COR-L47 (cell line): Measurements from ENCODE around the gene CYP3A4.
"Not testable (repeated sequence)": the region's sequence is repeated elsewhere in the genome, so short reads cannot be mapped to it uniquely, and the experiment has no call there.

Experiments used
- DNase-seq: peaks from one replicate; lab custom pipeline; 2025; lab: John Stamatoyannopoulos, UW

CYP3A4 gene

DNA sequence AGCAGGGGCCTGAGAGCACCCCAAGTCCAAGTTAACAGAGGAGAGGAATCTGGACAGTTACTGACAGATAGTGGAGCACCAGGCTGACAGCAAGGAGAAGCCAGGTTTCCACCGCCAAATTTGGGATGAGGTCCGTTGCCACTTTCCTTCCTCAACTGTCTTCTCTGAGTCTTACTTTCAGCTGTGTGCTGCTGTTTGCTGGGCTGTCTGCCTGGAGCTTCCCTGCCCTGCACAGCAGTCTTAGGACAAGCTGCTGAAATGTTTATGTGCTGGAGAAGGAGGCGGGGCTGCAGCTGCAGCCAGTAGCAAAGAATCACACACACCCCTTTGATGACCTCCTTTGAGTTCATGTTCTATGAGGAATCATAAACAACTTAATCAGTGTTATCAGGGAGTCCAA is 31.6 kb downstream of the CYP3A4 start:
- DNase-seq, result no peak

DNA sequence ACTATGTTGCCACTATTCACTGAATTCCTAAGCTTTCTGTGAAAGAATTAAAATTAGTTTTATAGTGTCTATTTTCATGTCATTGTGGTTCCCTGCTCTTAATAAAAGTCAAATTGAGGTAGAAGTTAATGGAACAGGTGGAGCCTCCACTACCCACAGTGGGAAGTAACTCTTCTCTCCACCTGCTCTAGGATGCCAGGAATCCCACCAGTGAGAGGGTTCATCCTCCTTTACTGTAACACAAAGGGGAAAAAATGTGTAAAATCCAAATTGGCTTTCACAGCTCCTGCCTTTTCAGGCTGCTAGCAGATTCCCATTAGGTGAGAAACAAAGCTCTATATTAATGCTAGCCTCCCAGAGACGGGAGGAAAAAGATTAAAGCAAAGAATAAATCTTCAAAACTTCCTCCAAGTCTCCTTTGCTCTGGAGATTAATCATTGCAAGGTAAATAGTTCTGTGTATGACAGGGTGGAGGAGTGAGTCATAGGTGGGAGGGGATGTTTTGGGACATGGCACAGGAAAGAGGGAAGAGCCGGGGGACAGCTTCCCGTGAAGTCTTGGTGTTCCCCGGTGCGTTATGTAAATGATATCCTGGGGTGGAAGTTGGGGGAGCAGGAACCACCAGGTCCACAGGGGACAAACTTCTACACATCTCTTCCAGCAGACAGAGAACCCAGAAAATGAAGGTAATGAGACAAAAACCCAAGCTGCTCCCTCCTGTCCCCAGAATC is 32.5 kb downstream of the CYP3A4 start:
- not testable (repeated sequence) for DNase-seq

DNA sequence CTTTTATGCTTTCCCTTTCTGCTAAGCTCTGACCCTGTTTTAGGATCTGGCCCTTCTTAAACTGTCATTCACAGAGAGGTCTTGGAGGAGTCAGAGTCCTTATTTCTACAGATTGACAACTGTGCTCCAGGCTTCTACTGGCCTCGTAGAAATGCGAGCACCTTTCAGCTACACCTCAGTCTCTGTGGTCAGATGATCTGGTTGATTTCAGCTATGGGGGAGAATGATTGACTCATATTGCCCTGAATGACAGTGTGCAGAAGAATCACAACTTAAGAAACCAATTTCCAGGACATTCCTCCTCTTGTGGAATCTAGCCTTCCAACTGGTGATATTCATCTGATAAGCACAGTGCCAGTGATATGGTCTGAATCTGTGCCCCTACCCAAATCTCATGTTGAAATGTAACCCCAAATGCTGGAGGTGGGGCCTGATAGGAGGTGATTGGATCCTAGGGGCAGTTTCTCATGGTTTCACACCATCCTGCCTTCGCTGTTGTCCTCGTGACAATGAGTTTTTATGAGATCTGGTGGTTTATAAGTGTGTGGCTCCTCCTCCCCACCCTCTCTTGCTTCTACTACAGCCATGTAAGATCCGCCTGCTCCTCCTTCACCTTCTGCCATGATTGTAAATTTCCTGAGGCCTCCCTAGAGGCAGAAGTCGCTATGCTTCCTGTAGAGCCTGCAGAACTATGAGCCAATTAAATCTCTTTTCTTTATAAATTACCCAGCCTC is 35.0 kb downstream of the CYP3A4 start:
- no peak for DNase-seq

DNA sequence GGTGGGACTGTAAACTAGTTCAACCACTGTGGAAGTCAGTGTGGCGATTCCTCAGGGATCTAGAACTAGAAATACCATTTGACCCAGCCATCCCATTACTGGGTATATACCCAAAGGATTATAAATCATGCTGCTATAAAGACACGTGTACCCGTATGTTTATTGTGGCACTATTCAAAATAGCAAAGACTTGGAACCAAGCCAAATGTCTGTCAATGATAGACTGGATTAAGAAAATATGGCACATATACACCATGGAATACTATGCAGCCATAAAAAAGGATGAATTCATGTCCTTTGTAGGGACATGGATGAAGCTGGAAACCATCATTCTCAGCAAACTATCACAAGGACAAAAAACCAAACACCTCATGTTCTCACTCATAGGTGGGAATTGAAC is 37.1 kb downstream of the CYP3A4 start:
- DNase-seq, result not testable (repeated sequence)

DNA sequence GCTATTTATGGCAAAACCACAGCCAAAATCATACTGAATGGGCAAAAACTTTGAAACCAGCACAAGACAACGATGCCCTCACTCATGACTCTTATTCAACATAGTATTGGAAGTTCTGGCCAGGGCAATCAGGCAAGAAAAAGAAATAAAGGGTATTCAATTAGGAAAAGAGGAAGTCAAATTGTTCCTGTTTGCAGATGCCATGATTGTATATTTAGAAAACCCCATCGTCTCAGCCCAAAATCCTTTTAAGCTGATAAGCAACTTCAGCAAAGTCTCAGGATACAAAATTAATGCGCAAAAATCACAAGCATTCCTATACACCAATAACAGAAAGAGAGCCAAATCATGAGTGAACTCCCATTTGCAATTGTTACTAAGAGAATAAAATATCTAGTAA is 38.6 kb downstream of the CYP3A4 start:
- not testable (repeated sequence) for DNase-seq

DNA sequence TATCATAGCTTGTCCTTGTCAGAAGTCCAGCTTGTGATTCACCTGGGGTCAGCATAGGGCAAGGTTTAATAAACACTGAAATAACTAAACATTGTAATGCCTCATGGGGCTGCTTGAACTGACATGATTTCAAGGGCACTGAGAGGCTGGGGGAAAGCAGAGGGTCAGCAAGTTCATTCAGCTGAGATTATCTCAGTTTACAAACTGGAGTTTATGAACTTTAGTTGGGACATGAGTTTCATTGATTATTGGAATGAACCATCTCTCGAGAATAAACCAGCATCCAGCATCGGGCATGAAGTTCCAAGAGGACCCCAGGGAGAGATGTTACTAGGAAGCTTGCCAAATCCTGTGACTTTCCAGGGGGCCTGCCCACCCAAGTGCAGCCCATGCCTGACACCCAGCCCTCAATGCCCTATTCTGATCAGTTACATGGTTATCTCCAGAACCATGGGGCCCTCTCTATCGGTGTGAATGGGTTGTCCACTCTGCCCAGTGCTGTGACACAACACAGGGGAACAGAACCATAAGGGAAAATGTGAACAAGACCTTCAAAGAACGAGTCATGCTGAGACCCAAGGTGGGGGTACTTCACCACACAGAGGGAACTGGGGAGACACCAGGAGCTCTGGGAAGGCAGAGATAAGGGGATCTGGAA is 41.1 kb downstream of the CYP3A4 start:
- DNase-seq, result no peak

DNA sequence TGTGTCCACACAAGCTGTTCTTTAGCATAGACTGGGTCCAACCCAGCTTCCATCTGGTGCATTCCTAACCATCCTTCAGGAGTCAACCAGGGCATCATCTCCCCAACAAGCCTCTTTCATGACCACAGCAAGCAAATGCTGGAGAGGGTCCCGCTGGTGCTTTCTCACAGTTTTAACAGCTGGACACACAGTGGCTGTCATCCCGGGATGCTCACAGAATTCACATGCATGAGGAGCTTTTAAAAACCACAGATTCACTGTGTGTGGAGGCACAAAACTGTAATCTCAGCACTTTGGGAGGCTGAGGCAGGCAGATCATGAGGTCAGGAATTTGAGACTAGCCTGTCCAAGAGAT is 42.6 kb downstream of the CYP3A4 start:
- DNase-seq, result no peak

DNA sequence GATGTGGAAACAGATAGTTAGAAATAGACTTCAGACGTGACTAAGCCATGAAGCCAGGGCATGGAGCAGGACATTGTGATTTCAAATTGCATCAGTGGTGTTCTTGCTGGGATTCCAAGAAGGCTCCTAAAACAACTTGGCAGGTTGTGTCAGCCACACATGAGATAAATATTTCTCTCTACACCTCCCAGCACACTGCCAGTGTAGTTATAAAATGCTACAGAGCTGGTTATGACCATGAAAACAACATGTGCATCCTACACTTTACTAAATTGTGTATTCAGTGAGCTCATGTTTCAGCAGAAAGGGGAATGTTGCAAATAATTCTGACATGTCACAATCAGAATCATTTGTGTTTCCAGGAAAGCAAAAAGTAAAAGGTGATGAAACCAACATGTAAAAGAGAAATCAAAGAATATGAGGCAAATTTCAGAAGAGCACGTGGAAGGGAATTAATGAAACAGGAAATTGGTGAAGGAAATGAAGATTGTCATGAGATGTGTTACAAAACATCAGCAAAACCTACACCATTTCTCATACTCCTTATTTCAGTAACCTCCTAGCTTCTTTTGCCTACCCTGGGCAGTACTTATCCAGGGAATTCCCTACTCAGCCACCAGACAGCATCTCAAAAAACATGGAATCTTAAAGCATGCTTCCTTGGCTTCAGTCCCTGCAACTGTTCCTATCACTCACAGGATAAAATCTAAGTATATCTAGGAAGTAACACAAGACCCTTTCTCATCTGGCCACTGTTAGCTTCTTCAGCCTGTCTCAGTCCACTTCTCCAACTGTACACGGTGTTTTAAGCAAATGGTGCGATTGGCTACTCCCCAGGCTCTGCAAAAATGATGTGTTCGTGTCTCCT is 43.2 kb downstream of the CYP3A4 start:
- DNase-seq, result no peak

DNA sequence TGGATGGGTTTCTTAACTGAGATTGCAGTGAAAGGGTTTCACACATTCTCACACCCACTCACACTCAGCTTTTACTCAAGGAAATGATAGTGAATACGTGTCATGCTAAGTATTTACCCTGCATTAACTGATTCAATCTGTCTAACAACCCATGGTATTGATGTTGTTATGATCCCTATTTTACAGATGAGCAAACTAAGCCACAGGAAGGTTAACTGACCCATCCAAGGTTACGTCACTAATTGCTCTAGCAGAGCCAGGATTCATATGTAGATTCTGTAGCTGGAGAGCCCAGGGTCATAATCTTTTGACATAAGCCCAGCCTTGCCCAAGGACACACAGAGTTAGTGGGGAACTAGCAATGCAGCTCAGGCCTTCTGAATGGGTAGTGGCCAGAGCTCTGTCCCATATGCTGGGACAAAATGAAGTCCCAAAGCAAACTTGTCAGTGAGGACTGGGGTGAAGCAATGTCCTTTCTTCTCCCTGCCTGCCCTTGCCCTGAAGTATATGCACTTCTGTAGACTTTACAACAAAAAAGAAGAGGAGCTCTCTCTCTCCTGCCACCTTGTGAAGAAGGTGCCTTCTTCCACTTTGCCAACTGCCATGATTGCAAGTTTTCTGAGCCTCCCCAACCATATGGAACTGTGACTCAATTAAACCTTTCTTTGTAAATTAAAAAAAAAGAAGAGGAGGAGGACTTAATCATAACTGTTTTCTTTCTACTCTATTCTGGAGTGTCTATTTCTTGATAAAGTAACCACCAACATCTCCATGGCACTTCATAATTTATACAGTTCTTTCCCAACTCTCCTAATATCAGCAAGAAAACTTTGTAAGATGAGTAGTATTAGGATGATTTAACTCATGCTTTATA is 44.0 kb downstream of the CYP3A4 start:
- no peak for DNase-seq

DNA sequence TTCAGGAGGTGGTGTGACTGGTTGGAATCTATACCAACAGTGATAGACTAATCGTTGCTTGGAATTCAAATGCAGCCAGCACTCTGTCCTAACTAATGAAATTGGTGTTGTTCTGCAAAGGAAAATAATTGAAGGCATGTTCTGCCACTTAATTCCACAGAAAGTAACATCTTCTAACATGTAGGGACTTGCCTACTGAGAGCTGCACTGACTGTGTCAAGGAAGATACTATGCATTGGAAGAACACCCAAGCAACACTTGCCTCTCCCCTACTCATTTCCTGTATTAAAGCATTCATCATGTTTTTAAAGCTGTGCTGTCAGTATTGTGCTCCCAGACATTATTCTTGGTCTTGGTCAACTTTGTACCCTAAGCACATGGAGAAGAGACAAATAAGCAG is 46.3 kb downstream of the CYP3A4 start:
- DNase-seq, result no peak

DNA sequence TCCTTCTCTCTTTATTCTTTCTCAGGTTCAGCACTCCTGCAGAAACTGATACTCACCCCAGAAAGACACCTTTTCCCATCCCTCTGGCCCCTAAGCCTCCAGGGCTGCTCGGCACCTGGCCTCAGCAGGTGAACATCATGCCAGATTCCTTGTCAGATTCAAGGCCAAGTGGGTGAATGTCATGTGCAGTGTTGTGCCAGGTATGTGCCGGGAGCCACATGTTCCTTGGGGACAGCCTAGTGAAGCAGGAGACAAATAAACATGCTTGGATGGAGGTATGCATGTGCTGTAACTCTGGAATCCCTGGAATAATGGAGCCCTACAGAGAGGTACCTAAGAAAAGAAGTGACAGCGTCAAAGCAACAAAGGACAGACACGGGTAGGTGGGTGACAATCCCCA is 47.3 kb downstream of the CYP3A4 start:
- not testable (repeated sequence) for DNase-seq

DNA sequence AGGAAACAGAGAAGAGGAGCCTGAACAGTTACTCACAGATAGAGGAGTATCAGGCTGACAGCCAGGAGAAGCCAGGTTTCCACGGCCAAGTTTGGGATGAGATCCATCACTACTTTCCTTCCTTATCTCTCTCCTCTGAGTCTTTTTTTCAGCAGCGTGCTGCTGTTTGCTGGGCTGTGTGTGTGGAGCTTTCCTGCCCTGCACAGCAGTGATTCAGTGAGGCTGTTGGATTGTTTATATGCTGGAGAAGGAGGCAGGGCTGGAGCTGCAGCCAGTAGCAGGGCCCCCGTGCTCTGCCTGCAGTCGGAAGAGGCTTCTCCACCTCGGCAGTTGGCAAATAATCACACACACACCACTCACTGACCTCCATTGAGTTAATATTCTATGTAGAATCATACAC is 49.0 kb downstream of the CYP3A4 start, which contains the start of gene CYP3A7:
Gene CYP3A7 (minus strand): TSS at position 210 of the 400 bp plus-strand sequence. CDS start 103 bp downstream, at position 107.
- no peak for DNase-seq

DNA sequence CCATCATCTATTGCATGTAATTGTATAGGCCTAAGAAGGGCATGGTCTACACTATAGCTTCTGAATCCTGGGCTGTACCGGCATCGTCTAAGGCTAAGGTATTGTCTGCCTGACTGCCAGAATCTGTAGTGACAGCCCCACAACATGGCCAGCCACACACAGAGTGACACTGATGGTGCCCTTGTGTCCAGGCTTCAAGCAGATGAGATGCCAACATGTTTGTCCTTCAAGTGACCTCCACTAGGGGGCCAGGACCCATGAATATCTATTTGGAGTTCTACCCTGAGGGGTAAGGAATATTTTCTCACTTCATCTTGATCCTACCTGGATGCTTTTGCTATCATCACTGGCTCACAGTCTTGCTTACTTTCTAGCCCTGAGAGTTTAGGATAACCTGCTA is 50.5 kb downstream of the CYP3A4 start:
- no peak for DNase-seq

DNA sequence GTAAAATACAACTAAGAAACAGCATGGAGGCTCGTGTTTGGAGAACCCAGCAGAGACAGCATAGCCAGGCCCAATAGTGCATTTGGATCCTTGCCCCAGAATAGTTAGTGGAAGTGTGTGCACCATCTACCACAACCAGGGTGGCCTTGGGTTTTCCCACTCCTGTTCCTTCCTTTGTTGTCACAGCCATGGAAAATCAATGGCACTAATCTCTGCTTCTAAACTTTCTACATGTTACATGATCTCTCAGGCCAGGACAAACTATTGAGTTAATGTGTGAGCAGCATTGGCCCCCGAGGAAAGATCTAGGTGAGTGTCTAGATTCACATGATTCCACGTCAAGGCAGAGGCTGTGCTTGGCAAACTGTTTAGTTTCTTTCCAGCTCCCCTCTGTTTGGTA is 51.0 kb downstream of the CYP3A4 start:
- no peak for DNase-seq

DNA sequence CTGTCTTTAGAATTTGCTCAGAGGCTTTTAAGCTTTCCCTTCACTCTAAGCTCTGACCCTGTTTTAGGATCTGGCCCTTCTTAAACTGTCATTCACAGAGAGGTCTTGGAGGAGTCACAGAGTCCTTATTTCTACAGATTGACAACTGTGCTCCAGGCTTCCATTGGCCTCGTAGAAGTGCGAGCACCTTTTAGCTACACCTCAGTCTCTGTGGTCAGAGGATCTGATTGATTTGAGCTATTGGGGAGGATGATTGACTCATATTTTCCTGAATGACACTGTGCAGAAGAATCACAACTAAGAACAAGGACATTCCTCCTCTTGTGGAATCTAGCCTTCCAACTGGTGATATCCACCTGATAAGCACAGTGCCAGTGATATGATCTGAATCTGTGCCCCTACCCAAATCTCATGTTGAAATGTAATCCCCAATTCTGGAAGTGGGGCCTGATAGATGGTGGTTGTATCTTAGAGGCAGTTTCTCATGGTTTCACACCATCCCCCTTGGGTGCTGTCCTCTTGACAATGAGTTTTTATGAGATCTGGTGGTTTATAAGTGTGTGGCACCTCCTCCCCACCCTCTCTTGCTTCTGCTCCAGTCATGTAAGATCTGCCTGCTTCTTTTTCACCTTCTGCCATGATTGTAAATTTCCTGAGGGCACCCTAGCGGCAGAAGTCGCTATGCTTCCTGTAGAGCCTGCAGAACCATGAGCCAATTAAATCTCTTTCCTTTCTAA is 52.2 kb downstream of the CYP3A4 start:
- DNase-seq, result no peak

DNA sequence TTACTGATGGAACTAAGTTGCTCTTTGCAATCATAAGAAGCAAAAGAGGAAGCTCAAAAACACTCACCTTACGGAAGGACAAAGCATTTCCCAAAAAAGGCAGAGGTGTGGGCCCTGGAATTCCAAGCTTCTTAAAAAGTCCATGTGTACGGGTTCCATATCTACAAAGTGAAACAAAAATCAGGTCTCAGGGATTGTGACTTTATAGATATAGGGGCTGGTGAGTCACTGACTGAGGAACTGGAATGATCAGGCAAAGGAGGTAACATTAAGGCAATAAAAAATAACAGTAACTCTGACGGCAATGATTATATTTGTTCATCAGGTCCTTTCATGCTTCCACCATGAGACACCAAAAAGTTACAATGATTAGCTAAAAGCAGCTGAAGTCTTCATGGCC is 53.0 kb downstream of the CYP3A4 start:
- DNase-seq, result no peak

DNA sequence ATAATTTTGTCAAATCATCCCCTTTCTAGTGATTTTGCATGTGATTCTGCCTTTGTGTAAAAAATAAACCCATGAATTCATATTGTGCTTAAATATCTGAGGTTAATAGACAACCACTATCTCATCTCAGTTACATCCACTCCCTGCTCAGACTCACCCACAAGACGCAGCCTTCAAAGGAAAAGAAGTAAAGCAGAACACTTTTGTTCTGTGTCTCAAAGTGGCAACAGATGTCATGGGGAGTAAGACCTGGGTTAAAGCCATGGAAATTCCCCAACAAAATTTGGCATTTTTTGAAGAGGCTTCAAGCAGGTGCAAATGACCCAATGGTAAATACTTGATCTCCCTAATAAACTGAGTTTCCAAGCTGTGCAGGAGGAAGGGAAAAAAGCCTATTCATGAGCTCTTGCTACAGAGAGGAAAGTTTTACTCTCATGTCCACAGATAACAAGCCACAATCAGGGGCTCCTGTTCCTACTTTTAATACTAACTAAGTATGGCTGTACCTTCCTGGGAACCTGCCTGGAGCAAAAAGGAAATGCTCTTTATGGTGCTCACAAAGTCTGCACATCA is 53.7 kb downstream of the CYP3A4 start:
- DNase-seq, result no peak

DNA sequence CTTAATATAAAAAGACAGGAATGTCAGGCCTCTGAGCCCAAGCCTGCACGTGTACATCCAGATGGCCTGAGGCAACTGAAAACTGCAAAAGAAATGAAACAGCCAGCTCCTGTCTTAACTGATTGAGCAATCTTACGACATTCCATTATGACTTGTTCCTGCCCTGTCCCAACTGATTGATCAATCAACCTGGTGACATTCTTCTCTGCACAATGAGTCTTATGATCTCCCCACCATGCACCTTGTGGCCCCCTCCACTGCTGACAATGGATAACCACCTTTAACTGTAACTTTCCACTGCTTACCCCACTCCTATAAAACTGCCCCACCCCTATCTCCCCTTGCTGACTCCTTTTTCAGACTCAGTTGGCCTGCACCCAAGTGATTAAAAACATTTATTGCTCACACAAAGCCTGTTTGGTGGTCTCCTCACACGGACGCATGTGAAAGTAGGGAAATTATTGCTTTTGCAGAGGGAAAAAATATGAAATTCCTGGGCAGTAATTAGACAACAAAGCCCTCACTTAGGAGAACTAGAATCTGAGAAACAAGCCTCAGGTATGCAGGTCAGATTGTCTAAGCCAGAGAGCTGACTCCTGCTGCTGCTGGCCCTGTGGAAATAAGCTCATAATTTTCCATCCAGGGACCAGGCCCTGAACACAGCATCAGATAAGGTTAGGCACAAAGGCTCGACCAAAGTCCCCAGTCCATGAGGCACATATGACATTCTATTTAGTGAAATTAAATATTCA is 54.3 kb downstream of the CYP3A4 start:
- DNase-seq, result no peak

DNA sequence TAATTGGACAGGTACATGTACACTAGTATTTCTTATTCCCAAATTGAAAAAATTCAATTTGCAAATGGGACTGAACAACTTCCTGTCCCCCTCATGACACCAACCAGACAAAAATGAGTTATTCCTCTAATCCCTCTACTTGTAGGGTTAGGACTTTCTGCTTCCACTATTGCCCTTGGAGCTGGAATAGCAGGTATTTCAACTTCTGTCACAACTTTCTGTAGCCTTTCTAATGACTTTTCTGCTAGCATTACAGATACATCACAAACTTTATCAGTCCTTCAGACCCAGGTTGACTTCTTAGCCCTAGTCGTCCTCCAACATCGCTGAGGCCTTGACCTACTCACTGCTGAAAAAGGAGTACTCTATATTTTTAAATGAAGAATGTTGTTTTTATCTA is 55.4 kb downstream of the CYP3A4 start:
- no peak for DNase-seq
